SK-N-SH (cell line): ENCODE data around the gene PKNOX2. TPM values are rescaled to one million over a fixed set of nuclear protein-coding genes. Genes with fewer than 3 reads are reported as not detected.

Source experiments
- CTCF ChIA-PET: fragments of 300-600, 350-600 bp; formaldehyde crosslinking; extraction: SDS; loops from one replicate; lab custom pipeline; 2021; lab: Yijun Ruan, JAX
- POLR2A ChIA-PET: fragments of 350-600 bp; sonication (Branson Sonifier 250); formaldehyde crosslinking; extraction: SDS; loops from one replicate; lab custom pipeline; 2020; ENCODE audit warnings: antibody characterized with exemption, inconsistent platforms; lab: Yijun Ruan, JAX
- DNase-seq: peaks from one replicate; pipeline ENCODE4 v3.0.0; 2012
- H2AFZ ChIP-seq: fragments of 200-600 bp; sonication (generic); 2 replicates; pipeline ENCODE4 v1.8.1; 2016; ENCODE audit warnings: antibody characterized with exemption, mild to moderate bottlenecking, low read depth
- H3F3A ChIP-seq: fragments of 200-600 bp; sonication (generic); replicated peaks from 2 replicates; pipeline ENCODE3; 2016; ENCODE audit warnings: antibody characterized with exemption, mild to moderate bottlenecking; ENCODE audit not compliant: insufficient read depth
- H3K27ac ChIP-seq, 2 experiments: fragments of 200-500 bp in 1 of 2; fragments of 200-600 bp in 1 of 2; sonication (Bioruptor generic) in 1 of 2; sonication (generic), shearing (Covaris generic) in 1 of 2; 2 replicates each; pipeline versions ENCODE4 v1.5.1 to v1.6.1; 2014 to 2016; ENCODE audit warnings: low read depth in 2 of 2, inconsistent platforms in 1 of 2, low read length in 1 of 2, mild to moderate bottlenecking in 1 of 2, mixed read lengths in 1 of 2
- H3K27me3 ChIP-seq: fragments of 200-600 bp; sonication (generic), shearing (Covaris generic); 2 replicates; pipeline ENCODE4 v1.6.1; 2016; ENCODE audit warnings: mixed run types; ENCODE audit not compliant: insufficient read depth
- H3K36me3 ChIP-seq, 2 experiments: fragments of 200-500 bp in 1 of 2; fragments of 200-600 bp in 1 of 2; sonication (Bioruptor generic) in 1 of 2; sonication (generic) in 1 of 2; replicated peaks in 1 of 2; 2 replicates each; pipeline versions ENCODE3 to v1.5.1; 2014 to 2016; ENCODE audit warnings: low read length in 1 of 2, mild to moderate bottlenecking in 1 of 2; ENCODE audit not compliant: insufficient read depth in 2 of 2, control insufficient read depth in 1 of 2
- H3K4me1 ChIP-seq, 2 experiments: fragments of 200-500 bp in 1 of 2; fragments of 200-600 bp in 1 of 2; sonication (Bioruptor generic) in 1 of 2; sonication (generic), shearing (Covaris generic) in 1 of 2; 2 replicates each; pipeline versions ENCODE4 v1.5.1 to v1.6.1; 2014 to 2016; ENCODE audit warnings: low read depth in 1 of 2, low read length in 1 of 2, mixed run types in 1 of 2; ENCODE audit not compliant: insufficient read depth in 2 of 2, control insufficient read depth in 1 of 2
- H3K4me2 ChIP-seq: fragments of 200-600 bp; sonication (generic), shearing (Covaris generic); 2 replicates; pipeline ENCODE4 v1.6.1; 2017; ENCODE audit warnings: mixed run types
- H3K4me3 ChIP-seq, 2 experiments: fragments of 200-500 bp in 1 of 2; fragments of 200-600 bp in 1 of 2; sonication (Bioruptor generic) in 1 of 2; sonication (generic), shearing (Covaris generic) in 1 of 2; 2 replicates each; pipeline versions ENCODE4 v1.5.1 to v1.8.1; 2014 to 2016; ENCODE audit warnings: low read depth in 2 of 2, inconsistent platforms in 1 of 2, low read length in 1 of 2, mild to moderate bottlenecking in 1 of 2, mixed read lengths in 1 of 2, moderate library complexity in 1 of 2
- H3K79me2 ChIP-seq: fragments of 200-600 bp; sonication (generic); 2 replicates; pipeline ENCODE4 v1.8.1; 2017; ENCODE audit warnings: mild to moderate bottlenecking; ENCODE audit not compliant: insufficient read depth
- H3K9ac ChIP-seq: fragments of 200-600 bp; sonication (generic); 2 replicates; pipeline ENCODE4 v1.6.1; 2017; ENCODE audit warnings: mixed run types
- H3K9me2 ChIP-seq: fragments of 200-600 bp; sonication (generic); 2 replicates; pipeline ENCODE4 v1.6.1; 2017; ENCODE audit warnings: mixed run types
- H3K9me3 ChIP-seq: fragments of 200-600 bp; sonication (generic); 2 replicates; pipeline ENCODE4 v1.6.1; 2017; ENCODE audit warnings: mixed run types, mild to moderate bottlenecking, moderate library complexity
- H4K20me1 ChIP-seq: fragments of 200-600 bp; sonication (generic); 2 replicates; pipeline ENCODE4 v1.6.1; 2017; ENCODE audit warnings: mild to moderate bottlenecking, mixed run types; ENCODE audit not compliant: insufficient read depth
- ELF1 ChIP-seq: IDR thresholded peaks from 2 replicates; pipeline ENCODE4 v1.4.0; 2012
- EZH2phosphoT487 ChIP-seq: fragments of 200-600 bp; sonication (generic); IDR thresholded peaks from 2 replicates; pipeline ENCODE4 v1.6.1; 2017; ENCODE audit warnings: low read depth, mixed run types, mild to moderate bottlenecking, antibody characterized with exemption, moderate library complexity, borderline replicate concordance
- GABPA ChIP-seq: IDR thresholded peaks from 2 replicates; pipeline ENCODE4 v1.4.0; 2012; ENCODE audit warnings: low read depth, mild to moderate bottlenecking
- JUND ChIP-seq: IDR thresholded peaks from 2 replicates; pipeline ENCODE4 v1.4.0; 2012
- MAX ChIP-seq: IDR thresholded peaks from 2 replicates; pipeline ENCODE4 v1.4.0; 2012; ENCODE audit warnings: low read depth
- MEF2A ChIP-seq: IDR thresholded peaks from 2 replicates; pipeline ENCODE4 v1.4.0; 2012; ENCODE audit warnings: low read depth, borderline replicate concordance
- MXI1 ChIP-seq: IDR thresholded peaks from 2 replicates; pipeline ENCODE4 v1.6.1; 2012; ENCODE audit warnings: mild to moderate bottlenecking, low read depth, low read length, improper control_type of control experiment
- POLR2AphosphoS5 ChIP-seq: IDR thresholded peaks from 2 replicates; pipeline ENCODE4 v1.6.1; 2012; ENCODE audit warnings: low read depth, low read length
- RCOR1 ChIP-seq: fragments of 150-350 bp; IDR thresholded peaks from 2 replicates; pipeline ENCODE4 v1.6.1; 2017; ENCODE audit warnings: antibody characterized with exemption, low read length
- SIN3A ChIP-seq: IDR thresholded peaks from 2 replicates; pipeline ENCODE4 v1.6.1; 2012; ENCODE audit warnings: low read depth, mild to moderate bottlenecking, low read length, moderate library complexity, borderline replicate concordance
- TAF1 ChIP-seq: IDR thresholded peaks from 2 replicates; pipeline ENCODE4 v1.6.1; 2012; ENCODE audit warnings: low read depth, mild to moderate bottlenecking, low read length, moderate library complexity, borderline replicate concordance
- TCF12 ChIP-seq: IDR thresholded peaks from 2 replicates; pipeline ENCODE4 v1.4.0; 2012
- YY1 ChIP-seq: IDR thresholded peaks from 2 replicates; pipeline ENCODE4 v1.4.0; 2012; ENCODE audit warnings: low read depth, mild to moderate bottlenecking
- WGBS: methylation state at CpG from one replicate; pipeline ENCODE4 v1.1.6; 2017; ENCODE audit warnings: low lambda C conversion rate; 5-methylcytosine and 5-hydroxymethylcytosine counted together
- polyA plus RNA-seq, 3 experiments: library from polyadenylated mRNA; depleted of rRNA; stranded (reverse); fragments of >200 nt; gene quantifications; 2 replicates each; pipeline ENCODE4 v1.2.3, GENCODE V29; 2012
- TF ChIP-seq, protein P1 (sequence below): IDR thresholded peaks from 2 replicates; pipeline ENCODE4 v1.4.0; 2012; ENCODE audit warnings: low read depth, borderline replicate concordance

The PKNOX2 gene
- polyA plus RNA-seq, 1 of the 3 experiments (the other 2 are of a cell fraction): 0.02 TPM

DNA sequence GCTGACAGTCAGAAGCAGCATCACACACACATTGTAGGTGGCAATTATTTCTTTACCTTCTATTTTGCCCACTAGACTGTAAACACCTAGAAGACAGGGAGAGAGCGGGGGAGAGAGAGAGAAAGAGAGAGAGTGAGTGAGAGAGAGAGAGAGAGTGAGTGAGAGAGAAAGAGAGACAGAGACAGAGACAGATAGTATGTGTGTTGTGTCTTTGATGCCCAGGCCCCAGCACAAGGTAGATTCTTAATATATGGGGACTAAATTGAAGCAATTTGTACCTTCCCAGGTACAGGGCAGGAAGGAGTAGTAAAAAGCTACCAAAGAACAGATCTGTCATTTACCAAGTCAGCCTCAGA is 163.7 kb downstream of the PKNOX2 start:
- no peaks in the 10 kb centered on the region for H3F3A ChIP-seq
- no peaks in the 10 kb centered on the region for H3K79me2 ChIP-seq
- 28% methylated on average over 1 of the region's 1 CpG for WGBS
- no peak overlapping the region for H3K4me2 ChIP-seq
- H4K20me1 ChIP-seq: no peaks in the 10 kb centered on the region
- H2AFZ ChIP-seq: no peak overlapping the region
- no peaks in the 10 kb centered on the region for H3K36me3 ChIP-seq
- no peak overlapping the region for H3K4me3 ChIP-seq
- POLR2A ChIA-PET: no interaction called here
- CTCF ChIA-PET: interaction anchor here (13.4 kb wide), 1 partner anchor 18 kb away, joined by 129 read pairs; no protein-coding TSS in a partner anchor
- no peak overlapping the region for H3K9ac ChIP-seq
- no peaks in the 10 kb centered on the region for H3K4me1 ChIP-seq
- TF ChIP-seq, protein P1, sequence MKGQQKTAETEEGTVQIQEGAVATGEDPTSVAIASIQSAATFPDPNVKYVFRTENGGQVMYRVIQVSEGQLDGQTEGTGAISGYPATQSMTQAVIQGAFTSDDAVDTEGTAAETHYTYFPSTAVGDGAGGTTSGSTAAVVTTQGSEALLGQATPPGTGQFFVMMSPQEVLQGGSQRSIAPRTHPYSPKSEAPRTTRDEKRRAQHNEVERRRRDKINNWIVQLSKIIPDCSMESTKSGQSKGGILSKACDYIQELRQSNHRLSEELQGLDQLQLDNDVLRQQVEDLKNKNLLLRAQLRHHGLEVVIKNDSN: no peak
- no peak for TF ChIP-seq MEF2A
- TF ChIP-seq GABPA: no peak
- TF ChIP-seq TAF1: no peak
- no peak for TF ChIP-seq POLR2AphosphoS5
- TF ChIP-seq MXI1: no peak
- no peak for TF ChIP-seq TCF12
- TF ChIP-seq RCOR1: no peak
- no peak for TF ChIP-seq YY1
- no peak for TF ChIP-seq JUND
- TF ChIP-seq ELF1: no peak
- TF ChIP-seq MAX: no peak
- TF ChIP-seq EZH2phosphoT487: no peak
- TF ChIP-seq SIN3A: no peak
- no peaks in the 10 kb centered on the region for H3K9me2 ChIP-seq
- H3K27me3 ChIP-seq: peaks cover 29% of the 10 kb centered on the region; the same call in 1 of the 2 replicates
- H3K27ac ChIP-seq: no peak overlapping the region
- no peaks in the 10 kb centered on the region for H3K9me3 ChIP-seq
- no peak for DNase-seq

- TF ChIP-seq MXI1 (no peak), YY1 (no peak)
- no peaks in the 10 kb centered on the region for H3K79me2 ChIP-seq
- no peaks in the 10 kb centered on the region for H3K36me3 ChIP-seq
- H3K4me3 ChIP-seq: no peak overlapping the region
- no peaks in the 10 kb centered on the region for H3F3A ChIP-seq
- no peaks in the 10 kb centered on the region for H3K9me3 ChIP-seq
- no peaks in the 10 kb centered on the region for H3K9me2 ChIP-seq
- ChIA-PET CTCF (interaction anchor here (1.2 to 13.4 kb wide), 2 partner anchors 17 kb away, joined by 3 to 129 read pairs; no protein-coding TSS in a partner anchor), POLR2A (no interaction called here)
- 58% methylated on average over 9 of the region's 9 CpGs for WGBS
- no peak overlapping the region for H3K4me2 ChIP-seq
- no peak overlapping the region for H3K27ac ChIP-seq
- H4K20me1 ChIP-seq: no peaks in the 10 kb centered on the region
- H3K27me3 ChIP-seq: peaks cover 29% of the 10 kb centered on the region; the same call in 1 of the 2 replicates
- no peak overlapping the region for H3K9ac ChIP-seq
- no peak overlapping the region for H2AFZ ChIP-seq
- H3K4me1 ChIP-seq: no peaks in the 10 kb centered on the region
- DNase-seq: no peak
Measured at GRCh38 chr11:125329786-125330185, 165.2 kb downstream of the PKNOX2 start.
